Stimulated activated CD4-positive, alpha-beta T cell treated with anti-CD3 and anti-CD28 coated beads, Interleukin-1b, Interleukin-23, amount 100 ng/mL, for 24 hours (primary cell): ENCODE measurements around the gene RBM18.

Source experiments
- DNase-seq, 4 experiments: peaks; one replicate each; pipeline ENCODE4 v3.0.0-alpha.2; 2020; ENCODE audit warnings: low read depth in 4 of 4, low spot score in 1 of 4

The RBM18 gene

DNA sequence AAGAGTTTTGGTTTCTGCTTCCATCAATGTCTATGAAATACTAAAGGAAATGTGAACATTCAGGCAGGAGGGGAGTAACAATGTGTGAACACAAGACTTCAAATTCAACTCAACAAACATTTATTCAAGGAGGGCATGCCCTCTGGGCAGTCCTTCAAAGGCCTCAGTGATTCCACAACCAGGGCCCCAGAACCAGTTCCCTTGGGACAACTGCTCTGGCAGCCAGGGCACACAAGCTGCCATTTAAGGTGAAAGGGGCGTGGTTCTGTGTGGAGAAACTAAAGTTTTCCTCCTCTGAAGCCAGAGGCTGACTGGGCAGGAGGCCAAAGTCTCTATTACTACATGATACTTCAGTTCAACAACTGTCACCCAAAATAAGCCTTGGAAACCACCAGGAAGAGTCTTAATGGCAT, 3.2 kb downstream of the RBM18 start:
- no peak for DNase-seq

DNA sequence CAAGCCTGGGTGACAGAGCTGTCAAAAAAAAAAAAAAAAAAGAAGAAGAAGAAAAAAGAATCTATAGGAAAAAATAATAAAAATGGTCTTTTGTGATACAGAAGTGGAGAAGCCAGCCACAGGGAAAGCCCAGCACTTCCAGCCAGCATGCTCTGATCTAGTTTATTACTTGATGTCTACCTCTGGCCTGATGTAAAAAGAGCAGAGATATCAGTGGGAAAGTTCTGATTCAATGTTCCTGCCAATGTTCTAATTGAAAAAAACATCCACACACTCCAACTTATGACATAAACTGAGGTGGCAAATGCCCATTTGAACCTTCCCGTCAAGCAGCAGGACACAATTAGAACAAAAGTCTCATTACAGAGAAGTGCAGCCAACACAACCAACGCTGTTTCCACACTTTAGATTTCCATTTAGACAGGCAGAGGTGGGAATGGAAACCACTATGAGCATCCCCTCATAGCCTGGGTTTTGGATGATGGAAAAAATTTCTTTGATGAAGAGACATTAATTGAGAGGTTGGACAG, 5.7 kb downstream of the RBM18 start:
- no peak for DNase-seq

DNA sequence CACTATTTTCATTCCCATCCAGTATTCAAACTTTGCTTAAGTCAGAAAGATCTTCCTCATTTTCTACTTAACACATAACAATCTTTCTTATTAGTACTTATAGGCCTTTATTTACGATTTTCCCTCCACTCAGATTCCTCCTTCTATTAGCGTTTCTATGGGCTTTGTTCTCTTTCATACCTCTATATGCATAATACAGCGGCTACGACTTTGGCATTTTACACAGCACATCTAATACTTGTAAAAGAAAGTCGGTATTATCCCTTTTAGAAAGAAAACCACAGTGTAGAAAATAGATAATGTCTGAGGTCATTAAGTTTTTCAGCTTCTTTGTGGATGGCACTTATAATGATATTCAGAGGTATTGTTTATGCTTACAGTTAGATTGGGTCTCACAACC, 8.4 kb downstream of the RBM18 start:
- no peak for DNase-seq

DNA sequence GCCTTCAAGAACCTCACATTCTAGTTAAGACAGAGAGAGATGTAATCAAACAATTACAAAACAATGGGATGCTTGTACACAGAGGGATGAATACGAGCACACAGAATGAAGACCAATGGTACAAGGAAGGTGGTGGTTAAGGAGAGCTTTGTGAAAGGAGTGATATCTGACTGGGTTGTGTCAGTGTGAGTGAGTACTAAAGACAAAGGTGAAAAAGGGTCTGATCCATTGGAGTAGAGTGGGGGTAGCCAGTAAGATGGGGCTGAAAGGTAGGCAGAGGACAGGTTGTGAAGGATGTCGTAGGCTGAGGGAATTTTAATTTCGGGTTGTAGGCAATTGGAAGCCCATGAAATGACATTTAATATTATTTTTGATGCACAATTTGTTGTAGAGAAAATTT, 9.9 kb downstream of the RBM18 start:
- no peak for DNase-seq

DNA sequence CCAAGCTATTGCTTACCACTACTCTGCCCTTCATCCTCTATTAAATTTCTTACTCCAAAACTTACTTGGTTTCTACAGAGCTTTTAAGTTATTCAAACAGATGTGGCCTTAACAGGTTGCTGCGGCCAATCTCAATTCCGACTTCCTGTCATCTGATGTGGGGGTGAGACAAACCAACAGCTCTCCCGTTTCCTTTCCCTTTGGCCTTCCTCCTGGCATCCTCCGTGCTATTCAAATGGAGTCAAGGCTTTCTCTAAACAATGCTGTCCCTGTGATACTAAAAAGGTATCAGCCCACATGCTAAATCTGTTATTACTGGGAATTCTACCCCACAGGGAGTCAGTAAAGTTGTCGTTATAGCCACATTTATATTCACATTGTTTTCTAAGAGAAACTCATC, 11.8 kb downstream of the RBM18 start:
- no peak for DNase-seq

DNA sequence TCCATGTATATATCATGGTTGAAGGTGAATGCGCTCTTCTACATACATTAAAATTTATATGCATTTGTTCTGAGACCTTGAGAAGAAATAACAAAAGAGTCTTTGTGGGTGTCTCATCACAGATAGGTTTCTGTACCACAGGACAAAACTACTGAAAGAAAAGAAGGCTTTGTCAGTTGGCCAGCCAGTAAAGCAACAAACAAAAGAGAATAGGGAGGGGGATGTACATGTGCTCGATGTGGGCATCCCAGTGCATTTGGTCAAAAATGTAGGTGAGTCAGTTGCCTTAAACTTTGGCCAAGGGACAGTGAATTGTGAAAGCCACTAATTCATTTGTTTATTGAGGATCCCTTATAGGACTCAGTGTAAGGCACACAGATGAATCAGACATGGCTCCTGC, 13.3 kb downstream of the RBM18 start:
- no peak for DNase-seq

DNA sequence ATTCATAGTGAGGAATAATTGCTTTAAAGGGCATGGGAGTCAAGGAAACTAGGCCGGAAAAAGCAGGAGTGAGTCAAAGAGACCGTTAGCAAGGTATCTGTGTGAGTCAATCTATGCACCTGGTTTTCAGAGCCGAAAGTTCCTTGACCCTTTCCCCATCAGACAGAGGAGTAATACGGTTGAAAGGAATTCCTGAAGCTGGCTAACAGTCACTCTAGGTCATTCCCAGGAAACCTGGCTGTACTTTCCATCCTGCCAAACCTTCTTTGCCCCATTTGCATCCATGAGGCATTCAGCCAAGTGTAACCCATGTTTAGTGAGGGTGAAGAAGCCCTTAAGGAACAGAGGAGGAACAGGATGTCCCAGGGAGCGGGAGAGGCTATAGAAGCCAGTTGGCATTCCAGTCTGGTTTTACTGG, 16.2 kb downstream of the RBM18 start:
- DNase-seq: no peak

DNA sequence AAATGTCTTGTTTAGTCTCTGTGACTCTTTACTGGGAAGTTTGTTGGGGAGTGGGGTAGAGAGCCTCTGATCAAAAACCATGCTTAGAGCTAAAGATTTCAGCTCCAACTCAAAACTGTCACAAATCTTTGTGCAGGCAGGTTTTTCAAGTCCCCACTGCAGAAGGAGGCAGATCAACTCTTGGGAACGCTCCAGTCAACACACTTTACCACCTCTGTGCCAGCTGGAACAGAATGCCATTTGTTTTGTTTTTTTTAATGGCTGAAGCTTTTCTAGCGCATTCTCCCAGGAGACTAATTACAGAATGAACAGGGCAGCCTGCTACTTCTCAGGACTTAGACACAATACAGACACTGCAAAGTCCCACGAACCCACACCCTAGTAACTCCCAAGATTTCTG, 18.0 kb downstream of the RBM18 start:
- DNase-seq: no peak

DNA sequence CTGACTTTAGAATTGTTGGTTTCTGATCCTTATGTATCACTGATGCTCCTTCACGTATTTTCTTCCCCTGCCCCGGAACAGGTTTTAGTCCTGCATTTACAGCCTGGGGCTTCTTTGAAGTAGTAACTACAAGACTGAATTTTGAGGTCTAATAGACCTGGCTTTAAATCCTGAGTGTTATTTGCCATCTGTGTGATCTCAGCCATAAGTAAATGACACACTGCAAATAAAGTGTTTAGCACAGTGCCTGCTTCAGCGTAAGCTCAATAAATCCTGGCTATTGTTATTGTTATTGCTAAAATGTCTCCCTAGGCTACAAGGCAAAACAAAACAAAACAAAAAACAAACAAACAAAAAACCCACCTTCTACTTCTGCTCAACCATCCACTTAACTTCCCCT, 20.3 kb downstream of the RBM18 start:
- DNase-seq: no peak

DNA sequence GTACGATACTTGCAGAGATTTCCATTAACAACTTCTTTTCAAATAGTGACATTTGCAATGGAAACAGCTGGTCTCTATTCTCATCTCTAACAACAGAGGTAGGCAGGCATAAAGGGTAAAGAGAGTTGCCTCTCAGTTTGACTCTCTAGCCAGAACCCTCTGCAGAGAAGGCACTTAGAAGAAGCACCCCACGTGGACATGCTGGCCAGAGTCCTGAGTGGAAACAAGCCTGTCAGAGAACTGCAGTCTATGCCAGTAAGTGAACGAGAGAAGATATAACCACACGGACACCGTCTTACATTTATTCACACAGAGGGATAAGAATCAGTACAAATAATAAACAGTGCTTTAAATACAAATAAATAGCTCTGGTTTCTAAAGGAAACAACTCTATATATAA, 24.9 kb downstream of the RBM18 start:
- DNase-seq: no peak

DNA sequence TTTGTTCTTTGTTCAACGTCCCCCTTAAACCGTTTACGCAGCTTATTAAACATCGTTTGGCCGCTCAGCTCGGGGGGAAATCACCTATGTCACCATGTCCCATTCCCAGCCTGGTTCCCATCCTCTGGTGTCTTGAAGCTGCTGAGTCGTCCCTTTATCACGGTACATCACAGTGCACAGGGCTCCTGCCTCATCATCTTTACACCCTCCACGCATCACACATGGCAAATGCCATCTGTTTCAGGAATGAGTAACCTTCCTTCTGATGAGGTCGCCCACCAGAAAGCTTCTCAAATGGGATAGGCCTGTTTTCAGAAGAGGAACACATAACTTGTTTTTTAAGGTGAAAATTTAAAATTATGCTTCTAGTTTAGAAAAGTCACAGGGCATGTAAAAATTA, 28.0 kb downstream of the RBM18 start:
- no peak for DNase-seq

DNA sequence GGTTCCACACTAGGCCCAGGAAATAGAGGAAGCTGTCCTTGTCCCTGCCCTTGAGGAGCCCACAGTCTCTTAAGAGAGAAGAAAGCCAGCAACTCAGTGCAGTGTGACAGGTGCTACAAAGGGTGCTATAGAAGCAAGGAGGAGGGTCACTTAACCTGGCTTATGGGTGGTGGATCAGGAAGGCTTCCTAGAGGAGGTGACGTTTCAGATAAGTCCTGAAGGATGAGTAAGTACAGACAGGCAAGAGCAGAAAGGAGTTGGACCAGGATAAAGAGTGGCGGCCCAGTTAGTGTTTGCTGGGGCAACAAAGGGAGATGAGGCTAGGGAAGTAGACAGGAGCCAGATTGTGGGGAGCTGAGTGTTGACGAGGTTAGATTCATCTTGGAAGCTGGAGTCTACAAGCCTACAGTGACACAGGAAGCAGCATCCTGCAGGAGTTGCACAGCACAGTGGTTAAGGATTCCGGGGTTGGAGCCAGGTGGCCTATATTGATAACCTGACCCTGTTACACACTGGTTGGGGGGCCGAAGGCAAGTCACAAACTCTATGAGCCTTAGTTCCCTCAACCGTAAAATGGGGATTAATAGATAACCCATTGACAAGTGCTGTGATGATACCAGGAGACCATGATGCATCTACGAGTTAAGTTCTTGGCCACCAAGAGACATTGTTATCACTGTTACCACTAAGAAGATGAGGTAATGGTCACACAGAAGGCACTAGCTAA, 30.5 kb downstream of the RBM18 start:
- no peak for DNase-seq

DNA sequence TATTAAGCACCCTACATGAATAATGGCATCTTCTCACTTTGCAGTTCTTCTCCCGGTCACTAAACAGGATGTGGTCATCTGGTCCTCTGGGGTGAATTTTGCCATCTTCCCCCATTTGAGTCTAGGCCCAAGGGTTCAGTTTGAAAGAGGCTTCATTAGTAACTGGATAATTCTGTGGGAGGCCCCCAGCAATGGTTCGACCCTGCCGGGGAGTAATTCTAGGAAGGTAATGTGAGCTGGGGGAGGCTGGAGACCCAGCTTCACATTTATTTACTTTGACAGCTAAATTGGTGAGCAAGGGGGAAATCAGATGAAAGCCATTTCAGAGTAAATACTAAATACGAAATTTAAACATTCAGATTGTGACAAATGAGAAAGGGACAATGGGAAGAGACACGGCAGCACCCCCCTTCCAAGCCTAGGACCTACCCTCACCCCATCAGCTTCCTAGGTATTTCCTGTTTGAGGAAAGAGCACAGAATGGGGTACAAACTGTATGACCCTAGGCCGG, 31.8 kb downstream of the RBM18 start:
- no peak for DNase-seq

DNA sequence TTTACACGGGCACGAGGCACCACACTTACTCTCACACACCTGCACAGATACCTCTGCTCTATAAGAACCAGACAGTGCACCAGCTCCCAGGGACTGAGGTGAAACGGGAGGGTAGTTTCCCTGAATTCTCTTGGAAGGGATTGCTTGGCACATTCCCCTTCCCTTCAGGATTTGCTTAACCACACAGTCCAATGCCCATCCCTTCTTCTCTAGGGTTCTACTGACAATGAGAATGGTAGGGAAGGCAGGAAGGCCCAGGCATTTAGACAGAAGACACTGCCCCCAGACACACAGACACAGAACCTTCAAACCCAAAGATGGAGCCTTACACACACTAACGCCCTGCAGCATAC, 35.2 kb downstream of the RBM18 start:
- DNase-seq: no peak

DNA sequence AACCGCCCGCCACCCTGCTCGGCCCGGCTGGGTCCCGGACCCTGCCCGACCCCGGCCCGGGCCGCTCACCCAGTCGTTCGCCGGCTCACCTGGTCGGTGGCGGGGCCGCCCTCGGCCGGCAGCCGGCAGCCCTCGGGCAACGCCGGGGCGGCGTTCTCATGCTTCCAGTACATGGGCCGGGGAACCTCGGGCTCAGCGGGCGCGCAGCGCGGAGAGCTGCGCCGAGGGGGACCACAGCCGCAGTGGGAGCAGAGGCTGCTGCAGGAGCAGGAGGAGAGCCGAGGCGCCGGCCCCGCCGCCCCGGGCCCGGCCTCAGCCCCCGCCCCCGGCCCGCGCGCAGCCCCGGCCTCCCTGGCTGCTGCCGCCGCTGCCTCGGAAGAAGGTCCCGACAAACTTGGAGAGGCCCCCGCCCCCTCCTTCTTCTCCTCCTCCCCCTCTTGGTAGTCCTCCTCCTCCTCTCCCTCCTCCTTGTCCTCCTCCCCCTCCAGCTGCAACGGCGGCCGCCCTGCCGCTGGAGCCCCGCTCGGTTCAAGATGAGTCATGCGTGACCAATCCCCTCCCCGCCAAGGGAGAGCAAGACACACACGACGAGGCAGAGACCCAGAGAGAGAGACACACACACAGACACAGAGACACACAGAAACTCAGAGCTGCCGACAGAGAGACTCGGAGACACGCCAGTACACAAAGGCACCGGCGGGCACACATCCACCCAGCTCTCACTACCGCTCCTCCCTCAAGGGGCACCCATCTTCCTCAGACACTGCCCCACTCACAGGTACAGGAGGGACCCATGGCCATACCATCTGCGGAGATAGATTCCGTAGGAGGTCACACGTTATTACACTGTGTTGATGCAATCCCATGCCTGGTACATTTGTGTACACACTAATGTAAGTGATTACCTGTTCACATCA, 35.8 kb downstream of the RBM18 start, which contains the start of gene LHX6:
TSS of gene LHX6 (minus strand) at position 390 of the 917 bp plus-strand sequence. CDS start at position 173, 217 bp downstream.
- DNase-seq: no peak

DNA sequence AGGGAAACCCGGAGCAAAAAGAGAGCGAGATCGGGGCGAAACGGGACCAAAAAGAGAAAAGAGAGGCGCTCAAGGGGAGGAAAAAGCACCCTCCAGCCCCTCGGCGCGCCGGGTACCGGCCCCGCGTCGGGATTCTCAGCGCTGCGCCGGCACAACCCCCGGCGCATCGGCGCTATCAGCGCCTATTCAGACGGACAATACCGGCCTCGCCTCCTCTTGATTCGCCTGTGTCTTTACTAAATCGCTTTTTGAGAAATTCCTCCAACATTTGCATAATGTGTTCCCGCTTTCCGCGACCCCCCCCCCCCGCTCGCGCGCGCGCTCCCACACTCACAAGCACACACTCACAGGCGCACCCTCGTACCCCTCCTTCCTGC, 36.5 kb downstream of the RBM18 start:
- no peak for DNase-seq

DNA sequence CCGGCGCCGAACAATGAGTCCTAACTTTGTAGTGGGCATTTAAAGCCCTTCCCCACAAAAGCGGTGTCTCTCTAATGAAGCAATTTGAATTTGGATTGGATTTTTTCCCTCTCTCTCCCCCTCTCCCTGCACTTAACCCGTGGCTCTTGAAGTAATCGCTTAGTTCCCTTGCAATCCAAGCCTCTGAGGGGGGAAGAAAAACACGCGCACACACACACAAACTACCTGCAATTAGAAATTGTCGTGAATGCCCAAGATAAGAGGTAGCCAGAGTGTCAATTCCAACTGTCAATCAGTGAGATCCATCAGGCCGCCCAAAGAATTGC, 37.1 kb downstream of the RBM18 start:
- no peak for DNase-seq

DNA sequence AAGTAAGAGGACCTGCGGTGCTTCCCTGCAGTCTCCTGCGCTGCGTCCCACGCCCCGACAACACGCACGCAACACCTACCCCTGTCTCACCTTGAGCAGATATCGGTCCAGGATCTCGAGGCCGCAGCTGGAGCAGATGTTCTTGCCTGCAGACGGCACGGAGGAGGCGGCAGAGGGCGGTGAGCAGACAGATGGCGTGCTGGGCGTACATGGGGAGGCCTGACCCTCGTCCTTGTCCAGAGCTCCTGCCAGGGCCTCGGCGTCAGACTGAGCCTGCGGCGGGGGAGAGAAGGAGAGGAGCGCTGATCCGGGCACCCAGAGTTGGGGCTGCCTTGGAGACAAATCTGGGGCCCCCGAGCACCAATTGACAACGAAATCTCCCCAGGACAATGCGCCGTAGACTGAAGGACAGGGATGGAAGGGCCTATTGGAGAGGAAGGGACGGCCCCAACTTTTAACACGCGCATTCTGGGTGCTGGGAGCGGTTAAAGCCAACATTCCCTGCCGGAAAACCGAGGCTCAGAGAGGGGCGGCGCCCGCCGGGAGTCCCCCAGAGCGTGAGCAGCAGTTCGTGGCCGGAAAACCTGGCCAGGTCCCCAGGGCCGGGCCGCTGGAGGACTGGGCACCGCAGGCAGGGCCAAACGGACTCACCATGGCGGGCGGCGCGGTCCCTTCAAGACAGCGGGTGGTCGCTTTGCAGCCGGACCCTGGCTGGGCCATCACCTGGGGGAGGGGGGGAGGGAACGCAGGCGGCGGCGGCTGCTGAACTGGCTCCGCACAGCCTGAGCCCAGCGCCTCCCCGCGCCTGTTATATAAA, 37.7 kb downstream of the RBM18 start:
- no peak for DNase-seq

DNA sequence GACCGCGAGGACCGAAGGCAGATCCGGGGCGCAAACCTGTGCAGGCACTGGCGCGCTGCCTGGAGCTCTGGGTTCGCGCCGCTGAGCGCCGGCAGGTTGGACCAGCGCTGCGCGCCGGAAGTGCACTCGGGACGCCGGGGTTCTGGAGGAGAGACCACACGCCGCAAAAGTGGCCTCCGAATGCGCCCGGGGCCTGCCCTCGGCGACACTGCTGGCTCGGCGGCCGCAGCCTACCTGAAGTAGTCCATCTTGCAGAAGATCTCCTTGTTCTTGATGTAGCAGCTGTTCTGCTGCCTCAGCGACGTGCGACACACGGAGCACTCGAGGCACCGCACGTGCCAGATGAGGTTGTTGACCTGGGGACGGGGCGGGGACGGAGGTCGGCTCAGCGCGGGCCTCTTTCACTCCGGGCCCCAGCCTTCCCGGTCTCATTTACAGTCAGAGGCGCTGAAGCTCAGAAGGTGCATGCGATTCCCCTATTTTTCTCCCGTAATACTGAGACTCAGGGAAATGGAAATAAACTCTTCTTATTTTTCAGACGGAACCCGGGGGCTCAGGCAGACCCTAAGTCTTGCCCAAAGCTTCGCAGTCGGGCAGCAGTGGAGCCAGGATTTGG, 38.4 kb downstream of the RBM18 start:
- DNase-seq: no peak

DNA sequence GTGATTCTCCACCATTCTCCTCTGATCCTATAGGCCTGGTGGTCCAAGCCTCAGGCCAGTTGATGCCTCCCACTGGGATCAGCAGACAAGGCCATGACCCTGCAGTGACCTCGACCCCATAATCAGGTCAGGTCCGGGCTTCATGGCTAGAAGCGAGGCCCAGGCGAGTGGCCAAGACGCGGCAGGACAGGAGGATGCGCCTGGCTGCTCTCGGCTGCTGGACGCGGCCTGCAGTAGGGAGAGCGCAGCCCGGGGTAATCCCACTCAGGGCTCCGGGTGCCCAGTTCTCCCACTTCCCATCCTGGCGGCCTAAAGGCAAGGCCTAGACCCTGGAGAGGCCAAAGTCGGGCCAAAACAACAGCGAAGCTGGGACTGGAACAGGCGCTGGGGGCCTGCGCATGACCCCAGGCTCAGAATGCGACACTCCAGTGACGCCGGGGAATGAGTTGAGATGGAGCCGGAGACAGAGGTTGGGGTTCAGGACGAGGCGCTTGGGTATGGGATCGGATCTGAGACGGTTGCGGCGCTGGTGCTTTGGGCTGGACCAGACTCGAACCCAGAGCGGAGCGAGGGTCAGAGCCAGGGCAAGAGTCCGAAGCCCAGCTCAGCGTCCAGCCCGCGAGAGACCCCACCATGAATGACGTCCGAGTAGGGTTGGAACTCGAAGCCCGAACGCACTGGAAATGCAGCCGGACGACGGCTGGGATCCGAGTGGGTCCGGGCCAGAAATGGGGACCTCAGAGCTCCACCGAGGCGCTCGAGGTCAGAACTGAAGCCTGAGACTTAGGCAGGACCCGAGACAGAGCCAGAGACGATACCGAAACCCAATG, 39.1 kb downstream of the RBM18 start:
- DNase-seq: no peak
